Measurements from ENCODE around the gene ARHGAP1.

DNA sequence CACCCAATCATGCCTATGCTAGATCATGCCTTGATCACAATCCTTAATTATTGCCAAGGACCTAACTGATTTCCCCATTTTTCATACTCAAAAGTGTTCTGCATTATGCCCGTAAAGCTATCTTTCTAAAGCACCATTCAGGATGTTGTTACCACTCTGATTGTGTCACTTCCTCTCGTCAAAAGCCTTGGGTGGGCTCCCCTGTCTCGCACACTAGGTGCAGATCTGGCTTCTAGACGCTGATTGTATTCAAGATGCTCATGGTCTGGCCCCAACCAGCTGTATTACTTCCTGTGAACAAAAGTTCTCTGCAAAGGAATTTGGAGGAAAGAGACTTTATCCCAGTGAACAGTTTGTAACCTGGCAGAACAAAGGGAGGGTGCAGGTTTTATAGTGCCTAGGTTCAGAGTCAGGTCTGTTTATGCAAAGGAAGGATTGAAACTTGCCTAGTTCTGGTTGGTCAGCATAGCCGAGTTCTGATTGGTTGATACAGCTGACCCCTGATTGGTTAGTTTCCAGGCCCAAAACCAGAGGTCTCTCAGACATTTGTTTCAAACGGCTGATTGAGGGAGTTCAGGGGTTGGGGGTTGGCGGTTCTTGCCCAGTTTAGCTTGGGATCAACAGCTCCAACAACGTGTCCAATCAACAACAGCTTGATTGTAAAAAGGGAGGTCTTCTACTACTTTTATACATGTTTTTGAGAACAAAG lies 57.6 kb downstream of the ARHGAP1 start:
- TF ChIP-seq, protein P1, sequence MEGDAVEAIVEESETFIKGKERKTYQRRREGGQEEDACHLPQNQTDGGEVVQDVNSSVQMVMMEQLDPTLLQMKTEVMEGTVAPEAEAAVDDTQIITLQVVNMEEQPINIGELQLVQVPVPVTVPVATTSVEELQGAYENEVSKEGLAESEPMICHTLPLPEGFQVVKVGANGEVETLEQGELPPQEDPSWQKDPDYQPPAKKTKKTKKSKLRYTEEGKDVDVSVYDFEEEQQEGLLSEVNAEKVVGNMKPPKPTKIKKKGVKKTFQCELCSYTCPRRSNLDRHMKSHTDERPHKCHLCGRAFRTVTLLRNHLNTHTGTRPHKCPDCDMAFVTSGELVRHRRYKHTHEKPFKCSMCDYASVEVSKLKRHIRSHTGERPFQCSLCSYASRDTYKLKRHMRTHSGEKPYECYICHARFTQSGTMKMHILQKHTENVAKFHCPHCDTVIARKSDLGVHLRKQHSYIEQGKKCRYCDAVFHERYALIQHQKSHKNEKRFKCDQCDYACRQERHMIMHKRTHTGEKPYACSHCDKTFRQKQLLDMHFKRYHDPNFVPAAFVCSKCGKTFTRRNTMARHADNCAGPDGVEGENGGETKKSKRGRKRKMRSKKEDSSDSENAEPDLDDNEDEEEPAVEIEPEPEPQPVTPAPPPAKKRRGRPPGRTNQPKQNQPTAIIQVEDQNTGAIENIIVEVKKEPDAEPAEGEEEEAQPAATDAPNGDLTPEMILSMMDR (IDR thresholded peaks at IDR 0.05), result no peak
- TF ChIP-seq ZFX (IDR thresholded peaks at IDR 0.05; ENCODE audit: borderline replicate concordance), result no peak
